ENCODE data around the gene ZNF559. TPM values are rescaled to one million over a fixed set of nuclear protein-coding genes. Genes with fewer than 3 reads are reported as not detected.
"Not testable (repeated sequence)": the region's sequence is repeated elsewhere in the genome, so short reads cannot be mapped to it uniquely, and the experiment has no call there.

The ZNF559 gene
- total RNA-seq, 5 donors from 2014 or later (not counting 1 experiment from before 2014, with no cell fraction given), result 14.5 to 41.1 (median 34.7) TPM

DNA sequence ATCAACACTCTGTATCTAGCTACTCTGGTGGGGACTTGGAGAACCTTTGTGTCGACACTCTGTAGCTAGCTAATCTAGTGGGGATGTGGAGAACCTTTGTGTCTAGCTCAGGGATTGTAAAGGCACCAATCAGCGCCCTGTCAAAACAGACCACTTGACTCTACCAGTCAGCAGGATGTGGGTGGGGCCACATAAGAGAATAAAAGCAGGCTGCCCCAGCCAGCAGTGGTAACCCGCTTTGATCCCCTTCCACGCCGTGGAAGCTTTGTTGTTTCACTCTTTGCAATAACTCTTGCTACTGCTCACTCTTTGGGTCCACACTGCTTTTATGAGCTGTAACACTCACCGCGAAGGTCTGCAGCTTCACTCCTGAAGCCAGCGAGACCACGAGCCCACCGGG is 1.8 kb upstream of the ZNF559 start:
- H3K4me3 Mint-ChIP-seq, result peak overlapping the region; percentile 63 to 90 (median 84)
- H3K27me3 Mint-ChIP-seq; H3K36me3 ChIP-seq (ENCODE audit: control insufficient read depth in 2 of 2, extremely low read depth in 1 of 2, insufficient read depth in 1 of 2, low read length in 1 of 2); DNase-seq; H3K27ac Mint-ChIP-seq; ATAC-seq (replicated peaks in 1 of 4); H3K27me3 ChIP-seq (replicated peaks in 1 of 2; ENCODE audit: control insufficient read depth in 2 of 2, extremely low read depth in 1 of 2, insufficient read depth in 2 of 2, low read length in 1 of 2); H3K27ac ChIP-seq (ENCODE audit: low read length); H3K9me3 ChIP-seq; H3K4me3 ChIP-seq (ENCODE audit: control insufficient read depth in 1 of 2, extremely low read depth in 1 of 2, low read length in 1 of 2); POLR2A ChIA-PET: not testable (repeated sequence)
- peaks cover 23% of the 10 kb centered on the region for H3K36me3 Mint-ChIP-seq
- CTCF ChIA-PET, result interaction anchor here in 1 of 2 donors (0.6 kb wide), 1 partner anchor 636 kb away, joined by 3 read pairs; no protein-coding TSS in a partner anchor
- H3K9me3 Mint-ChIP-seq, result peaks cover 0 to 24% (median 16%) of the 10 kb centered on the region in 3 donors
- 96% methylated on average over 5 of the region's 10 CpGs for WGBS (ENCODE audit: insufficient coverage)
- peaks cover 4 to 21% of the 10 kb centered on the region in 2 experiments for H3K4me1 ChIP-seq (ENCODE audit: control insufficient read depth in 1 of 2, extremely low read depth in 1 of 2, insufficient read depth in 2 of 2, low read length in 2 of 2)
- H3K4me1 Mint-ChIP-seq, result peaks cover 25 to 31% (median 30%) of the 10 kb centered on the region in 3 donors

DNA sequence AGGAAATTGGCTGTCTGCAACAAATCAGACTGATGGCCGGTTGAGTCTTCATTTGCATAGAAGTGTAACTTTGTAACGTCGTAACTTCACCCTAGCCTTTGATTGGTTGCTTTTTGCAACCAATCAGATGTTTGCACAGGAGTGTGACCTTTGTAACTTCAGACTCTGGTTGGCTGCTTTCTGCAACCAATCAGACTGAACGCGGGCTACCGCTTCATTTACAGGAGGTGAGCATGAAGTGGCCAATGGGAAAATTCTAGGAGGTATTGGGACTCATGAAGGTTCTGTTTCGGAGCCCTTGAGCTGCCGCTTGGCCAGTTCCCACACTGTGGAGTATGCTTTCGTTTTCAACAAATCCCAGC is 441 bp upstream of the ZNF559 start:
- 4% methylated on average over 9 of the region's 9 CpGs for WGBS (ENCODE audit: insufficient coverage)
- Mint-ChIP-seq H3K4me3 (peak overlapping the region; percentile 84 to 95 (median 90)), H3K9me3 (peaks cover 0 to 30% (median 19%) of the 10 kb centered on the region in 3 donors), H3K27me3 (no peaks in the 10 kb centered on the region), H3K27ac (peak overlapping the region; percentile 97), H3K36me3 (peaks cover 34% of the 10 kb centered on the region), H3K4me1 (peaks cover 29 to 32% (median 31%) of the 10 kb centered on the region in 3 donors)
- ATAC-seq (replicated peaks in 1 of 4) (peak; percentile 6 to 48 (median 32)), DNase-seq (peak in 6 of 35 experiments; percentile 8 to 43 (median 16))
- peaks cover 4 to 21% of the 10 kb centered on the region in 2 experiments for H3K4me1 ChIP-seq (ENCODE audit: control insufficient read depth in 1 of 2, extremely low read depth in 1 of 2, insufficient read depth in 2 of 2, low read length in 2 of 2)
- H3K27ac ChIP-seq (ENCODE audit: low read length), result peak overlapping the region; percentile 78
- H3K4me3 ChIP-seq (ENCODE audit: control insufficient read depth in 1 of 2, extremely low read depth in 1 of 2, low read length in 1 of 2), result peak overlapping the region; percentile 71 to 73
- peaks cover 1 to 5% of the 10 kb centered on the region in 2 donors for H3K36me3 ChIP-seq (ENCODE audit: control insufficient read depth in 2 of 2, extremely low read depth in 1 of 2, insufficient read depth in 1 of 2, low read length in 1 of 2)
- ChIA-PET CTCF (interaction anchor here (0.6 to 1.0 kb wide), 6 partner anchors 10 to 260 kb away, joined by 3 to 11 read pairs (median 4); partner anchors contain the start of gene ZNF266 (in 1 of the 2)), POLR2A (interaction anchor here (0.6 to 0.7 kb wide), 3 partner anchors 13 to 303 kb away, joined by 3 to 5 read pairs (median 4); no protein-coding TSS in a partner anchor)
- H3K9me3 ChIP-seq, result peaks cover 5% of the 10 kb centered on the region
- no peaks in the 10 kb centered on the region for H3K27me3 ChIP-seq (replicated peaks in 1 of 2; ENCODE audit: control insufficient read depth in 2 of 2, extremely low read depth in 1 of 2, insufficient read depth in 2 of 2, low read length in 1 of 2)

DNA sequence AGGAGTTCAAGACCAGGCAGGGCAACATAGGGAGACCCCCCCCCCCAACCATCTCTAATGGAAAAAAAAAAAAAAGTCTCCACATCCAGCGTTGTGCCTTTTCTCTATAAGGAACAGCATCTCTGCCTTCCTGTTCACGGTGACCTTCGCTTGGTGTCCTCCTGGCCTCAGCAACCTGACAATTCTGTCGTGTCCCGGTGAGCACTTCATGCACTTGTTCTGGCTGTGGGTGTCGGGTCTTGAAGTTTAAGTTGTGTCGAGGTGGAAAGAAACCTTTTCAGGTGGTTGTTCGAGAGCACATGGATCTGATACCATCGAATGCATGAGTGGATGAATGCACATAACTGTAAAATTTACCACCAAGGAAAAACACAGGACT is 594 bp downstream of the ZNF559 start:
- ChIA-PET POLR2A (no interaction called here), CTCF (no interaction called here)
- Histone ChIP-seq H3K27me3 (replicated peaks in 1 of 2; ENCODE audit: control insufficient read depth in 2 of 2, extremely low read depth in 1 of 2, insufficient read depth in 2 of 2, low read length in 1 of 2) (no peaks in the 10 kb centered on the region), H3K9me3 (peaks cover 8% of the 10 kb centered on the region), H3K4me3 (ENCODE audit: control insufficient read depth in 1 of 2, extremely low read depth in 1 of 2, low read length in 1 of 2) (peak overlapping the region; percentile 71 to 73), H3K4me1 (ENCODE audit: control insufficient read depth in 1 of 2, extremely low read depth in 1 of 2, insufficient read depth in 2 of 2, low read length in 2 of 2) (peaks cover 4 to 21% of the 10 kb centered on the region in 2 experiments), H3K27ac (ENCODE audit: low read length) (peak overlapping the region; percentile 78), H3K36me3 (ENCODE audit: control insufficient read depth in 2 of 2, extremely low read depth in 1 of 2, insufficient read depth in 1 of 2, low read length in 1 of 2) (peaks cover 2 to 5% of the 10 kb centered on the region in 2 donors)
- DNase-seq (peak in 1 of 35 experiments; percentile 19), ATAC-seq (replicated peaks in 1 of 4) (no peak)
- H3K4me3 Mint-ChIP-seq, result peak overlapping the region; percentile 84 to 95 (median 90)
- WGBS (ENCODE audit: insufficient coverage), result 56% methylated on average over 4 of the region's 9 CpGs
- H3K9me3 Mint-ChIP-seq, result peaks cover 0 to 37% (median 25%) of the 10 kb centered on the region in 3 donors
- peaks cover 29 to 33% (median 31%) of the 10 kb centered on the region in 3 donors for H3K4me1 Mint-ChIP-seq
- H3K27ac Mint-ChIP-seq, result peak overlapping the region; percentile 70 to 97
- no peaks in the 10 kb centered on the region for H3K27me3 Mint-ChIP-seq
- H3K36me3 Mint-ChIP-seq, result peaks cover 45% of the 10 kb centered on the region

DNA sequence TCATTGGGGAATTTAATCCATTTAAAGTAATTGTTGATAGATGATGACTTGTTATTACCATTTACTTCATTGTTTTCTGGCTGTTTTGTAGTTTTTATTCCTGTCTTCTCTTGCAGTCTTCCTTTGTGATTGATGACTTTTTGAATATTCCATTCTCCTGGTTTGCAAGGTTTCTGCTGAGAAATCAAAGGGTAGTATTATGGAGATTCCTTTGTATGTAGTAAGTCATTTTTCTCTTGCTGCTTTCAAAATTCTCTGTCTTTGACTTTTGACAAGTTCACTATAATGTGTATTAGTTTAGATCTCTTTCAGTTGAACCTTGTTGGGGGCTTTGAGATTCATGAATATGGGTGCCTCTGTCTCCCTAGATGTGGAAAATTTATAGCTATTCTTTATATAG is 6.0 kb downstream of the ZNF559 start:
- Histone ChIP-seq H3K9me3 (peaks cover 21% of the 10 kb centered on the region), H3K4me1 (ENCODE audit: control insufficient read depth in 1 of 2, extremely low read depth in 1 of 2, insufficient read depth in 2 of 2, low read length in 2 of 2) (peaks cover 0 to 2% of the 10 kb centered on the region in 2 experiments), H3K4me3 (ENCODE audit: control insufficient read depth in 1 of 2, extremely low read depth in 1 of 2, low read length in 1 of 2) (no peak overlapping the region), H3K27me3 (replicated peaks in 1 of 2; ENCODE audit: control insufficient read depth in 2 of 2, extremely low read depth in 1 of 2, insufficient read depth in 2 of 2, low read length in 1 of 2) (no peaks in the 10 kb centered on the region), H3K36me3 (ENCODE audit: control insufficient read depth in 2 of 2, extremely low read depth in 1 of 2, insufficient read depth in 1 of 2, low read length in 1 of 2) (peaks cover 10 to 32% of the 10 kb centered on the region in 2 donors), H3K27ac (ENCODE audit: low read length) (no peak overlapping the region)
- Mint-ChIP-seq H3K4me1 (peaks cover 13 to 16% (median 15%) of the 10 kb centered on the region in 3 donors), H3K4me3 (no peak overlapping the region), H3K27me3 (no peaks in the 10 kb centered on the region), H3K27ac (no peak overlapping the region), H3K9me3 (peaks cover 17 to 62% (median 43%) of the 10 kb centered on the region in 3 donors), H3K36me3 (peaks cover 81% of the 10 kb centered on the region)
- DNase-seq (no peak), ATAC-seq (replicated peaks in 1 of 4) (no peak)
- ChIA-PET CTCF (no interaction called here), POLR2A (no interaction called here)

DNA sequence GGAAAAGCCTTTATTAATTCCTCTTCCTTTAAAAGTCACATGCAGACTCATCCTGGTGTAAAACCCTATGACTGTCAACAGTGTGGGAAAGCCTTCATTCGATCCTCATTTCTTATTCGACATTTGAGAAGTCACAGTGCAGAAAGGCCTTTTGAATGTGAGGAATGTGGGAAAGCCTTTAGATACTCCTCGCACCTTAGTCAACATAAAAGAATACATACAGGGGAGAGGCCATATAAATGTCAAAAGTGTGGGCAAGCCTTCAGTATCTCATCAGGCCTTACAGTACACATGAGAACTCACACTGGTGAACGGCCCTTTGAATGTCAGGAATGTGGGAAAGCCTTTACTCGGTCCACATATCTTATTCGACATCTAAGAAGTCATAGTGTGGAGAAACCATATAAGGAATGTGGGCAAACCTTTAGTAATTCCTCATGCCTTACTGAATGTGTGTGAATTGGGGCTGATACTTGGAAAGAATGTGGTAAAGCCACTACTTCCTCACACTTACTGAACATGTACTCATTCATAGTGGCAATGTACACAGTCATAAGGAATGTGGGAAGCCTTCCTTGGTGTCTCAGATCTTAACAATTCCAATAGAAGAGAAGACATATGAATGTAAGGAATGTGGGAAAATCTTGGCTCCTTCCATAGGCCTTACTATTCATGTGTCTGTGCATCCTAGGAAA is 18.8 kb downstream of the ZNF559 start:
- H3K4me3 ChIP-seq (ENCODE audit: control insufficient read depth in 1 of 2, extremely low read depth in 1 of 2, low read length in 1 of 2), result peak overlapping the region in 1 of 2 donors; percentile 32
- H3K4me3 Mint-ChIP-seq, result no peak overlapping the region
- H3K9me3 Mint-ChIP-seq, result peaks cover 25 to 71% (median 54%) of the 10 kb centered on the region in 3 donors
- no peak overlapping the region for H3K27ac Mint-ChIP-seq
- no peaks in the 10 kb centered on the region for H3K4me1 ChIP-seq (ENCODE audit: control insufficient read depth in 1 of 2, extremely low read depth in 1 of 2, insufficient read depth in 2 of 2, low read length in 2 of 2)
- POLR2A ChIA-PET, result no interaction called here
- ATAC-seq (replicated peaks in 1 of 4) (no peak), DNase-seq (no peak)
- CTCF ChIA-PET, result no interaction called here
- peaks cover 53% of the 10 kb centered on the region for H3K9me3 ChIP-seq
- peaks cover 17 to 50% of the 10 kb centered on the region in 2 donors for H3K36me3 ChIP-seq (ENCODE audit: control insufficient read depth in 2 of 2, extremely low read depth in 1 of 2, insufficient read depth in 1 of 2, low read length in 1 of 2)
- H3K27me3 ChIP-seq (replicated peaks in 1 of 2; ENCODE audit: control insufficient read depth in 2 of 2, extremely low read depth in 1 of 2, insufficient read depth in 2 of 2, low read length in 1 of 2), result no peaks in the 10 kb centered on the region
- WGBS (ENCODE audit: insufficient coverage), result no CpG with 5 or more reads among the region's 6 CpGs
- H3K36me3 Mint-ChIP-seq, result peaks cover 81% of the 10 kb centered on the region
- no peaks in the 10 kb centered on the region for H3K4me1 Mint-ChIP-seq
- H3K27me3 Mint-ChIP-seq, result no peaks in the 10 kb centered on the region
- H3K27ac ChIP-seq (ENCODE audit: low read length), result no peak overlapping the region

DNA sequence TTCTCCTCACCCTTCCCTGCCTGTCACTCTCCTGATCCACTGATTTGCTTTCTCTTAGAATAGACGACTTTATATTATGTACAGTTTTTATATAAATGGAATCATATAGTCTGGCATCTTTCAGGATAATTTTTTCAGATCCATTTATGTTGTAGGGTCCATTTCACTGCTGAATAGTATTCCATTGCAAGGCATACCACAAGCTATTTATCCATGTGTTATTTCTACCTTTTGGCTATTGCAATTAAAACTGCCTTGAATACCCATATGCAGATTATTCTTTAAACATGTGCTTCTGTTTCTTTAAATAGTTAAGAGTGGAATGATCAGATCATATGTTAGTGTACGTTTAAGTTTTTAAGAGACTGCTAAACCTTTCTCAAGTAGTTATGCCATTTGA is 21.0 kb downstream of the ZNF559 start:
- peaks cover 15 to 71% (median 50%) of the 10 kb centered on the region in 3 donors for H3K9me3 Mint-ChIP-seq
- H3K27me3 Mint-ChIP-seq, result no peaks in the 10 kb centered on the region
- Histone ChIP-seq H3K4me1 (ENCODE audit: control insufficient read depth in 1 of 2, extremely low read depth in 1 of 2, insufficient read depth in 2 of 2, low read length in 2 of 2) (no peaks in the 10 kb centered on the region), H3K9me3 (peaks cover 44% of the 10 kb centered on the region), H3K4me3 (ENCODE audit: control insufficient read depth in 1 of 2, extremely low read depth in 1 of 2, low read length in 1 of 2) (no peak overlapping the region), H3K27ac (ENCODE audit: low read length) (no peak overlapping the region), H3K36me3 (ENCODE audit: control insufficient read depth in 2 of 2, extremely low read depth in 1 of 2, insufficient read depth in 1 of 2, low read length in 1 of 2) (peaks cover 20 to 30% of the 10 kb centered on the region in 2 donors), H3K27me3 (replicated peaks in 1 of 2; ENCODE audit: control insufficient read depth in 2 of 2, extremely low read depth in 1 of 2, insufficient read depth in 2 of 2, low read length in 1 of 2) (no peaks in the 10 kb centered on the region)
- CTCF ChIA-PET, result interaction anchor here in 1 of 2 donors (0.7 kb wide), 1 partner anchor 27 kb away, joined by 3 read pairs; no protein-coding TSS in a partner anchor
- DNase-seq (no peak), ATAC-seq (replicated peaks in 1 of 4) (no peak)
- no CpG with 5 or more reads among the region's 2 CpGs for WGBS (ENCODE audit: insufficient coverage)
- no peak overlapping the region for H3K27ac Mint-ChIP-seq
- POLR2A ChIA-PET, result no interaction called here
- peaks cover 79% of the 10 kb centered on the region for H3K36me3 Mint-ChIP-seq
- H3K4me1 Mint-ChIP-seq, result no peaks in the 10 kb centered on the region
- no peak overlapping the region for H3K4me3 Mint-ChIP-seq

Measured in T-cell (primary cell).